OCI-LY1 (cell line): ENCODE data around the gene BLMH.

Experiments
- H2AFZ ChIP-seq: fragments of 200-600 bp; sonication (generic), shearing (Covaris generic); 2 replicates; pipeline ENCODE4 v1.6.0; 2014; ENCODE audit warnings: antibody characterized with exemption, mild to moderate bottlenecking, low read length
- H3F3A ChIP-seq: fragments of 200-600 bp; sonication (generic), shearing (Covaris generic); 2 replicates; pipeline ENCODE4 v1.6.0; 2014; ENCODE audit warnings: mild to moderate bottlenecking, antibody characterized with exemption, low read length, moderate library complexity; ENCODE audit not compliant: insufficient read depth
- H3K27ac ChIP-seq: fragments of 200-600 bp; sonication (generic); 2 replicates; pipeline ENCODE4 v1.5.1; 2014; ENCODE audit warnings: low read length, mixed run types, mild to moderate bottlenecking, low read depth; ENCODE audit not compliant: poor library complexity, severe bottlenecking
- H3K27me3 ChIP-seq: fragments of 200-600 bp; sonication (generic); 2 replicates; pipeline ENCODE4 v1.6.0; 2014; ENCODE audit warnings: antibody characterized with exemption, mild to moderate bottlenecking, low read length, moderate library complexity; ENCODE audit not compliant: insufficient read depth
- H3K36me3 ChIP-seq: fragments of 200-600 bp; sonication (generic); 2 replicates; pipeline ENCODE4 v1.6.1; 2014; ENCODE audit warnings: mild to moderate bottlenecking, antibody characterized with exemption, low read length, moderate library complexity, mixed read lengths; ENCODE audit not compliant: insufficient read depth
- H3K4me1 ChIP-seq: fragments of 200-600 bp; sonication (generic); 2 replicates; pipeline ENCODE4 v1.5.1; 2014; ENCODE audit warnings: mild to moderate bottlenecking, low read length, moderate library complexity; ENCODE audit not compliant: insufficient read depth, severe bottlenecking
- H3K4me2 ChIP-seq: fragments of 200-600 bp; sonication (generic), shearing (Covaris generic); 2 replicates; pipeline ENCODE4 v1.6.1; 2014; ENCODE audit warnings: low read length
- H3K4me3 ChIP-seq: fragments of 200-600 bp; sonication (generic); 2 replicates; pipeline ENCODE4 v1.5.1; 2014; ENCODE audit warnings: low read length, low read depth, mild to moderate bottlenecking, mixed read lengths; ENCODE audit not compliant: poor library complexity, severe bottlenecking
- H3K79me2 ChIP-seq: fragments of 200-600 bp; shearing (Covaris generic); 2 replicates; pipeline ENCODE4 v1.6.1; 2016; ENCODE audit warnings: mixed run types, low read length, mixed read lengths; ENCODE audit not compliant: insufficient read depth
- H3K9ac ChIP-seq: fragments of 200-600 bp; sonication (generic), shearing (Covaris generic); 2 replicates; pipeline ENCODE4 v1.6.1; 2014; ENCODE audit warnings: mild to moderate bottlenecking, low read length, mixed read lengths
- H3K9me2 ChIP-seq: fragments of 200-600 bp; sonication (generic), shearing (Covaris generic); 2 replicates; pipeline ENCODE4 v1.6.1; 2014; ENCODE audit warnings: low read depth, mild to moderate bottlenecking, low read length, mixed read lengths
- H3K9me3 ChIP-seq: fragments of 200-600 bp; shearing (Covaris generic); 2 replicates; pipeline ENCODE4 v1.6.1; 2014; ENCODE audit warnings: low read length, mixed read lengths
- H4K20me1 ChIP-seq: fragments of 200-600 bp; sonication (generic), shearing (Covaris generic); 2 replicates; pipeline ENCODE4 v1.6.0; 2016; ENCODE audit warnings: mild to moderate bottlenecking, low read length; ENCODE audit not compliant: insufficient read depth
- CTCF ChIP-seq: fragments of 200-600 bp; sonication (generic), shearing (Covaris generic); IDR thresholded peaks from 2 replicates; pipeline ENCODE4 v1.5.1; 2017; ENCODE audit warnings: mild to moderate bottlenecking, antibody characterized with exemption, low read length, moderate library complexity, mixed read lengths
- EZH2 ChIP-seq: fragments of 200-600 bp; sonication (generic), shearing (Covaris generic); IDR thresholded peaks from 2 replicates; pipeline ENCODE4 v1.8.0; 2017; ENCODE audit warnings: borderline replicate concordance, mixed run types, mild to moderate bottlenecking, antibody characterized with exemption, low read length, moderate library complexity, mixed read lengths

BLMH gene

GRCh38 chr17:30236766-30237165 lies 55.0 kb downstream of the BLMH start:
- no peak overlapping the region for H3K4me3 ChIP-seq
- 0 out of 2 replicates have a peak, but pooled peaks cover 2% of the 10 kb centered on the region for H3K9me3 ChIP-seq
- no peak overlapping the region for H3K9ac ChIP-seq
- H3K36me3 ChIP-seq = no peaks in the 10 kb centered on the region; the same call in 1 of the 2 replicates
- no peaks in the 10 kb centered on the region for H4K20me1 ChIP-seq
- H3K4me1 ChIP-seq = no peaks in the 10 kb centered on the region
- no peaks in the 10 kb centered on the region for H3F3A ChIP-seq
- peaks cover 14% of the 10 kb centered on the region for H3K27me3 ChIP-seq
- TF ChIP-seq CTCF (no peak), EZH2 (no peak)
- H3K79me2 ChIP-seq = no peaks in the 10 kb centered on the region
- H3K27ac ChIP-seq = no peak overlapping the region
- H3K9me2 ChIP-seq = no peaks in the 10 kb centered on the region
- H3K4me2 ChIP-seq = no peak overlapping the region
- H2AFZ ChIP-seq = no peak overlapping the region

- Histone ChIP-seq H3F3A (no peaks in the 10 kb centered on the region), H4K20me1 (no peaks in the 10 kb centered on the region), H3K4me2 (no peak overlapping the region), H3K27ac (no peak overlapping the region), H2AFZ (no peak overlapping the region), H3K9me2 (no peaks in the 10 kb centered on the region), H3K27me3 (peaks cover 14% of the 10 kb centered on the region), H3K36me3 (no peaks in the 10 kb centered on the region; the same call in 1 of the 2 replicates), H3K4me1 (no peaks in the 10 kb centered on the region), H3K79me2 (no peaks in the 10 kb centered on the region), H3K9ac (no peak overlapping the region), H3K4me3 (no peak overlapping the region), H3K9me3 (0 out of 2 replicates have a peak, but pooled peaks cover 2% of the 10 kb centered on the region)
- TF ChIP-seq CTCF (no peak), EZH2 (no peak)
Observed at GRCh38 chr17:30236297-30236624, 55.5 kb downstream of the BLMH start.

GRCh38 chr17:30235386-30236296 lies 56.1 kb downstream of the BLMH start, which contains the start of gene SLC6A4:
Gene SLC6A4 (minus strand): TSS chr17:30235697. CDS start chr17:30221958, 13,739 bp downstream.
- H3K27ac ChIP-seq = no peak within 1 kb of the TSS
- no peak within 1 kb of the TSS for H2AFZ ChIP-seq
- peak within 1 kb of the TSS; percentile 15; the same call in 1 of the 2 replicates for H3K4me2 ChIP-seq

More at GRCh38 chr17:30235386-30236296, 56.1 kb downstream of the BLMH start, which contains the start of gene SLC6A4:
- no peaks in the 10 kb centered on the region for H3K4me1 ChIP-seq
- H3F3A ChIP-seq = no peaks in the 10 kb centered on the region
- peaks cover 14% of the 10 kb centered on the region for H3K27me3 ChIP-seq
- H3K9me3 ChIP-seq = 0 out of 2 replicates have a peak, but pooled peaks cover 2% of the 10 kb centered on the region
- TF ChIP-seq CTCF = no peak
- TF ChIP-seq EZH2 = no peak
- no peaks in the 10 kb centered on the region; the same call in 1 of the 2 replicates for H3K36me3 ChIP-seq
- no peaks in the 10 kb centered on the region for H4K20me1 ChIP-seq
- H3K9ac ChIP-seq = no peak within 1 kb of the TSS
- no peak within 1 kb of the TSS for H3K4me3 ChIP-seq
- H3K79me2 ChIP-seq = no peaks in the 10 kb centered on the region
- no peaks in the 10 kb centered on the region for H3K9me2 ChIP-seq
